PFSK-1 (cell line): ENCODE measurements around the gene KCNQ5.

ENCODE experiments used
- FOXP2 ChIP-seq: optimal IDR thresholded peaks from 2 replicates; pipeline ENCODE3; 2011; ENCODE audit warnings: borderline replicate concordance, control low read depth, inconsistent platforms; ENCODE audit not compliant: insufficient read depth; ENCODE audit errors: extremely low read length, extremely low read depth
- POLR2AphosphoS5 ChIP-seq: IDR thresholded peaks from 2 replicates; pipeline ENCODE4 v1.6.1; 2012; ENCODE audit warnings: low read depth, mild to moderate bottlenecking, control low read depth, low read length, moderate library complexity
- REST ChIP-seq, 2 experiments: IDR thresholded peaks; 2 replicates each; pipeline versions ENCODE4 v1.6.1 to v1.8.0; 2011 to 2012; ENCODE audit warnings: low read depth in 2 of 2, low read length in 2 of 2, control low read depth in 1 of 2, inconsistent platforms in 1 of 2, mild to moderate bottlenecking in 1 of 2, moderate library complexity in 1 of 2; ENCODE audit not compliant: insufficient read depth in 1 of 2
- SIN3A ChIP-seq: IDR thresholded peaks from 2 replicates; pipeline ENCODE4 v1.6.1; 2012; ENCODE audit warnings: mild to moderate bottlenecking, low read length, moderate library complexity, borderline replicate concordance; ENCODE audit not compliant: insufficient read depth
- TAF1 ChIP-seq: IDR thresholded peaks from 2 replicates; pipeline ENCODE4 v1.6.1; 2012; ENCODE audit warnings: low read length, control low read depth, borderline replicate concordance; ENCODE audit not compliant: insufficient read depth

KCNQ5 gene

GRCh38 chr6:72720464-72720863 is 98.6 kb downstream of the KCNQ5 start:
- TF ChIP-seq TAF1, result no peak
- no peak for TF ChIP-seq FOXP2
- TF ChIP-seq POLR2AphosphoS5, result no peak
- TF ChIP-seq REST (IDR thresholded peaks at IDR 0.05; ENCODE audit: insufficient read depth in 1 of 2, low read depth in 2 of 2, low read length in 2 of 2), result no peak
- TF ChIP-seq SIN3A, result no peak

- no peak for TF ChIP-seq POLR2AphosphoS5
- no peak for TF ChIP-seq SIN3A
- TF ChIP-seq TAF1, result no peak
- TF ChIP-seq REST (IDR thresholded peaks at IDR 0.05; ENCODE audit: insufficient read depth in 1 of 2, low read depth in 2 of 2, low read length in 2 of 2), result no peak
- TF ChIP-seq FOXP2, result no peak
Observed at GRCh38 chr6:72721346-72721745, 99.5 kb downstream of the KCNQ5 start.

GRCh38 chr6:72724545-72724944 is 102.7 kb downstream of the KCNQ5 start:
- TF ChIP-seq REST (IDR thresholded peaks at IDR 0.05; ENCODE audit: insufficient read depth in 1 of 2, low read depth in 2 of 2, low read length in 2 of 2), result no peak
- no peak for TF ChIP-seq POLR2AphosphoS5
- no peak for TF ChIP-seq FOXP2
- TF ChIP-seq TAF1, result no peak
- TF ChIP-seq SIN3A, result no peak

GRCh38 chr6:72728706-72729343 is 107.0 kb downstream of the KCNQ5 start:
- TF ChIP-seq POLR2AphosphoS5, result no peak
- no peak for TF ChIP-seq TAF1
- TF ChIP-seq REST (IDR thresholded peaks at IDR 0.05; ENCODE audit: insufficient read depth in 1 of 2, low read depth in 2 of 2, low read length in 2 of 2), result no peak

GRCh38 chr6:72733045-72733444 is 111.2 kb downstream of the KCNQ5 start:
- TF ChIP-seq POLR2AphosphoS5 (no peak), TAF1 (no peak), FOXP2 (no peak)
